ENCODE data around the gene RNU1-2. TPM values are rescaled to one million over a fixed set of nuclear protein-coding genes. Genes with fewer than 3 reads are reported as not detected.
"Not testable (repeated sequence)": the region's sequence is repeated elsewhere in the genome, so short reads cannot be mapped to it uniquely, and the experiment has no call there.

The RNU1-2 gene
- total RNA-seq, 1 experiment from 2014 or later = 1,866 TPM

- BruUV-seq (replicated peaks); intact Hi-C loops (cut with micrococcal nuclease; ENCODE audit: unreplicated experiment): not testable (repeated sequence)
Measured at GRCh38 chr1:16866926-16867707, 28.7 kb upstream of the RNU1-2 start.

GRCh38 chr1:16868787-16869186, 27.0 kb upstream of the RNU1-2 start:
- intact Hi-C loops (cut with micrococcal nuclease; ENCODE audit: unreplicated experiment); H3K36me3 ChIP-seq (ENCODE audit: insufficient read depth, low read length, poor library complexity, severe bottlenecking); BruUV-seq (replicated peaks); POLR2A ChIA-PET (ENCODE audit: low non-redundant PET); H3K4me3 ChIP-seq (ENCODE audit: low read depth, low read length, poor library complexity, severe bottlenecking); DNase-seq (ENCODE audit: low spot score); H3K27ac ChIP-seq (ENCODE audit: low read depth, low read length, poor library complexity, severe bottlenecking); H3K9me3 ChIP-seq (ENCODE audit: low read depth, low read length, poor library complexity, severe bottlenecking); H3K4me1 ChIP-seq (ENCODE audit: insufficient read depth, low read length, poor library complexity, severe bottlenecking); H3K27me3 ChIP-seq (replicated peaks; ENCODE audit: insufficient read depth, low read depth, low read length, poor library complexity); CTCF ChIA-PET: not testable (repeated sequence)

More at GRCh38 chr1:16866926-16867707, 28.7 kb upstream of the RNU1-2 start:
- H3K4me3 ChIP-seq (ENCODE audit: low read depth, low read length, poor library complexity, severe bottlenecking); H3K9me3 ChIP-seq (ENCODE audit: low read depth, low read length, poor library complexity, severe bottlenecking); CTCF ChIA-PET; H3K27me3 ChIP-seq (replicated peaks; ENCODE audit: insufficient read depth, low read depth, low read length, poor library complexity); H3K27ac ChIP-seq (ENCODE audit: low read depth, low read length, poor library complexity, severe bottlenecking); DNase-seq (ENCODE audit: low spot score); H3K36me3 ChIP-seq (ENCODE audit: insufficient read depth, low read length, poor library complexity, severe bottlenecking); POLR2A ChIA-PET (ENCODE audit: low non-redundant PET); H3K4me1 ChIP-seq (ENCODE audit: insufficient read depth, low read length, poor library complexity, severe bottlenecking): not testable (repeated sequence)

- H3K27ac ChIP-seq (ENCODE audit: low read depth, low read length, poor library complexity, severe bottlenecking); POLR2A ChIA-PET (ENCODE audit: low non-redundant PET); H3K4me1 ChIP-seq (ENCODE audit: insufficient read depth, low read length, poor library complexity, severe bottlenecking); H3K27me3 ChIP-seq (replicated peaks; ENCODE audit: insufficient read depth, low read depth, low read length, poor library complexity); H3K36me3 ChIP-seq (ENCODE audit: insufficient read depth, low read length, poor library complexity, severe bottlenecking); H3K9me3 ChIP-seq (ENCODE audit: low read depth, low read length, poor library complexity, severe bottlenecking); intact Hi-C loops (cut with micrococcal nuclease; ENCODE audit: unreplicated experiment); BruUV-seq (replicated peaks); CTCF ChIA-PET: not testable (repeated sequence)
- H3K4me3 ChIP-seq (ENCODE audit: low read depth, low read length, poor library complexity, severe bottlenecking) = peak overlapping the region; percentile 26
- DNase-seq (ENCODE audit: low spot score) = peak; percentile 27
Measured at GRCh38 chr1:16869996-16870395, 25.8 kb upstream of the RNU1-2 start.

- H3K9me3 ChIP-seq (ENCODE audit: low read depth, low read length, poor library complexity, severe bottlenecking); CTCF ChIA-PET; intact Hi-C loops (cut with micrococcal nuclease; ENCODE audit: unreplicated experiment); H3K27me3 ChIP-seq (replicated peaks; ENCODE audit: insufficient read depth, low read depth, low read length, poor library complexity); H3K4me1 ChIP-seq (ENCODE audit: insufficient read depth, low read length, poor library complexity, severe bottlenecking); H3K27ac ChIP-seq (ENCODE audit: low read depth, low read length, poor library complexity, severe bottlenecking); H3K4me3 ChIP-seq (ENCODE audit: low read depth, low read length, poor library complexity, severe bottlenecking); BruUV-seq (replicated peaks); DNase-seq (ENCODE audit: low spot score); H3K36me3 ChIP-seq (ENCODE audit: insufficient read depth, low read length, poor library complexity, severe bottlenecking); POLR2A ChIA-PET (ENCODE audit: low non-redundant PET): not testable (repeated sequence)
Measured at GRCh38 chr1:16871171-16871570, 24.6 kb upstream of the RNU1-2 start.

- CTCF ChIA-PET; intact Hi-C loops (cut with micrococcal nuclease; ENCODE audit: unreplicated experiment); H3K4me1 ChIP-seq (ENCODE audit: insufficient read depth, low read length, poor library complexity, severe bottlenecking); H3K27ac ChIP-seq (ENCODE audit: low read depth, low read length, poor library complexity, severe bottlenecking); H3K27me3 ChIP-seq (replicated peaks; ENCODE audit: insufficient read depth, low read depth, low read length, poor library complexity); H3K9me3 ChIP-seq (ENCODE audit: low read depth, low read length, poor library complexity, severe bottlenecking); POLR2A ChIA-PET (ENCODE audit: low non-redundant PET); BruUV-seq (replicated peaks); H3K36me3 ChIP-seq (ENCODE audit: insufficient read depth, low read length, poor library complexity, severe bottlenecking): not testable (repeated sequence)
- peak overlapping the region; percentile 27 for H3K4me3 ChIP-seq (ENCODE audit: low read depth, low read length, poor library complexity, severe bottlenecking)
- peak; percentile 81 for DNase-seq (ENCODE audit: low spot score)
Measured at GRCh38 chr1:16872152-16873075, 23.4 kb upstream of the RNU1-2 start.

GRCh38 chr1:16873076-16873879, 22.5 kb upstream of the RNU1-2 start:
- H3K36me3 ChIP-seq (ENCODE audit: insufficient read depth, low read length, poor library complexity, severe bottlenecking); H3K4me1 ChIP-seq (ENCODE audit: insufficient read depth, low read length, poor library complexity, severe bottlenecking); POLR2A ChIA-PET (ENCODE audit: low non-redundant PET); intact Hi-C loops (cut with micrococcal nuclease; ENCODE audit: unreplicated experiment); H3K9me3 ChIP-seq (ENCODE audit: low read depth, low read length, poor library complexity, severe bottlenecking); H3K27me3 ChIP-seq (replicated peaks; ENCODE audit: insufficient read depth, low read depth, low read length, poor library complexity); H3K27ac ChIP-seq (ENCODE audit: low read depth, low read length, poor library complexity, severe bottlenecking); CTCF ChIA-PET; BruUV-seq (replicated peaks): not testable (repeated sequence)
- DNase-seq (ENCODE audit: low spot score) = peak; percentile 56
- H3K4me3 ChIP-seq (ENCODE audit: low read depth, low read length, poor library complexity, severe bottlenecking) = peak overlapping the region; percentile 34

- CTCF ChIA-PET; intact Hi-C loops (cut with micrococcal nuclease; ENCODE audit: unreplicated experiment); H3K9me3 ChIP-seq (ENCODE audit: low read depth, low read length, poor library complexity, severe bottlenecking); DNase-seq (ENCODE audit: low spot score); H3K27ac ChIP-seq (ENCODE audit: low read depth, low read length, poor library complexity, severe bottlenecking); H3K36me3 ChIP-seq (ENCODE audit: insufficient read depth, low read length, poor library complexity, severe bottlenecking); H3K27me3 ChIP-seq (replicated peaks; ENCODE audit: insufficient read depth, low read depth, low read length, poor library complexity); H3K4me1 ChIP-seq (ENCODE audit: insufficient read depth, low read length, poor library complexity, severe bottlenecking); POLR2A ChIA-PET (ENCODE audit: low non-redundant PET); BruUV-seq (replicated peaks); H3K4me3 ChIP-seq (ENCODE audit: low read depth, low read length, poor library complexity, severe bottlenecking): not testable (repeated sequence)
Measured at GRCh38 chr1:16874968-16875765, 20.6 kb upstream of the RNU1-2 start.
